HepG2 (cell line): ENCODE results near the gene ARHGAP26. TPM values are rescaled to one million over a fixed set of nuclear protein-coding genes. Genes with fewer than 3 reads are reported as not detected.

Source experiments
- ATAC-seq: fragments of 200-7000 bp; cut with Tn5 transposase; 3 replicates; pipeline ENCODE4 v1.9.1; 2020; ENCODE audit warnings: mild to moderate bottlenecking, moderate library complexity
- BruUV-seq: library from RNA; stranded (reverse); fragments of 400-500 nt; replicated peaks from 2 replicates; lab custom pipeline; 2021; lab: Mats Ljungman, UMichigan
- CTCF ChIA-PET: fragments of 300-600 bp; formaldehyde crosslinking; extraction: SDS; loops from one replicate; lab custom pipeline; 2021; ENCODE audit warnings: low total read pairs, inconsistent platforms, low intra/inter-chr PET ratio; lab: Yijun Ruan, JAX
- POLR2A ChIA-PET: fragments of 350-600 bp; sonication (Branson Sonifier 250); formaldehyde crosslinking; loops from one replicate; lab custom pipeline; 2020; ENCODE audit warnings: antibody characterized with exemption, inconsistent platforms; lab: Yijun Ruan, JAX
- DNase-seq: peaks from one replicate; pipeline ENCODE4 v3.0.0-alpha.2; 2015; ENCODE audit warnings: low spot score
- FAIRE-seq: peaks from 3 replicates; lab custom pipeline; 2011; peaks lifted over from hg19 to GRCh38; lab: Jason Lieb, UNC
- H2AFZ ChIP-seq: one replicate; pipeline ENCODE4 v1.6.1; 2011; ENCODE audit warnings: low read length, inconsistent platforms
- H3K27ac ChIP-seq: fragments of 300-600 bp; 3 replicates; pipeline ENCODE4 v1.8.0; 2011; ENCODE audit warnings: mixed run types, mild to moderate bottlenecking, mixed read lengths, low read length, inconsistent platforms; ENCODE audit not compliant: insufficient read depth; ENCODE audit errors: extremely low read length
- H3K27me3 ChIP-seq, 2 experiments: fragments of 200-600 bp in 1 of 2; 2 replicates in 1 of 2; 3 replicates in 1 of 2; pipeline versions ENCODE4 v1.6.0 to v1.8.0; 2011; ENCODE audit warnings: low read length in 2 of 2, mild to moderate bottlenecking in 2 of 2, moderate library complexity in 2 of 2, inconsistent platforms in 1 of 2; ENCODE audit not compliant: insufficient read depth in 2 of 2, control insufficient read depth in 1 of 2
- H3K36me3 ChIP-seq, 2 experiments: fragments of 200-600 bp in 1 of 2; replicated peaks in 1 of 2; 2 replicates in 1 of 2; 3 replicates in 1 of 2; pipeline versions ENCODE4 v1.5.1 to v1.8.0; 2011; ENCODE audit warnings: low read length in 2 of 2, inconsistent platforms in 1 of 2; ENCODE audit not compliant: insufficient read depth in 2 of 2, control insufficient read depth in 1 of 2
- H3K4me1 ChIP-seq: 2 replicates; pipeline ENCODE4 v1.5.1; 2012; ENCODE audit warnings: low read length, inconsistent platforms; ENCODE audit not compliant: insufficient read depth
- H3K4me2 ChIP-seq: 2 replicates; pipeline ENCODE4 v1.6.0; 2011; ENCODE audit warnings: low read depth, low read length, inconsistent platforms
- H3K4me3 ChIP-seq, 3 experiments: fragments of 200-600 bp in 1 of 3; sonication (generic), shearing (Covaris generic) in 1 of 3; replicated peaks in 1 of 3; 2 replicates each; pipeline ENCODE4 v1.5.1; 2011 to 2016; ENCODE audit warnings: low read length in 3 of 3, inconsistent platforms in 2 of 3, low read depth in 2 of 3, mild to moderate bottlenecking in 2 of 3, control low read depth in 1 of 3, mixed read lengths in 1 of 3; ENCODE audit not compliant: insufficient read depth in 1 of 3
- H3K79me2 ChIP-seq: one replicate; pipeline ENCODE4 v1.6.1; 2011; ENCODE audit warnings: low read length, inconsistent platforms; ENCODE audit not compliant: insufficient read depth
- H3K9ac ChIP-seq: 2 replicates; pipeline ENCODE4 v1.6.0; 2011; ENCODE audit warnings: mild to moderate bottlenecking, low read depth, low read length, inconsistent platforms; ENCODE audit not compliant: insufficient read depth
- H3K9me3 ChIP-seq: 2 replicates; pipeline ENCODE4 v1.5.1; 2012; ENCODE audit warnings: mild to moderate bottlenecking, low read length
- H4K20me1 ChIP-seq: 2 replicates; pipeline ENCODE4 v1.6.0; 2011; ENCODE audit warnings: inconsistent platforms, mild to moderate bottlenecking, low read length, moderate library complexity; ENCODE audit not compliant: insufficient read depth
- AGO1 ChIP-seq: fragments of 200-400 bp; formaldehyde crosslinking; IDR thresholded peaks from 2 replicates; pipeline ENCODE4 v1.6.1; 2017; ENCODE audit warnings: mild to moderate bottlenecking, low read depth, low read length, moderate library complexity; ENCODE audit not compliant: poor library complexity, severe bottlenecking
- CERS6 ChIP-seq: sonication (generic); formaldehyde crosslinking; IDR thresholded peaks from 2 replicates; pipeline ENCODE4 v1.5.0; 2020; ENCODE audit warnings: missing genetic modification reagents
- DNMT3B ChIP-seq: conservative IDR thresholded peaks from 2 replicates; pipeline ENCODE4 v1.6.1; 2016; ENCODE audit warnings: missing biosample characterization, control low read depth
- DR1 ChIP-seq: sonication (generic); formaldehyde crosslinking; IDR thresholded peaks from 2 replicates; pipeline ENCODE4 v1.8.0; 2021; ENCODE audit warnings: mild to moderate bottlenecking, missing genetic modification reagents, inconsistent platforms
- FOXK1 ChIP-seq: sonication (generic); formaldehyde crosslinking; IDR thresholded peaks from 2 replicates; pipeline ENCODE4 v1.4.0; 2020; ENCODE audit warnings: low read depth, missing genetic modification reagents, borderline replicate concordance
- IRF2 ChIP-seq: IDR thresholded peaks from 2 replicates; pipeline ENCODE4 v1.6.1; 2018; ENCODE audit warnings: missing genetic modification reagents, missing compliant biosample characterization
- MEF2D ChIP-seq: sonication (generic); formaldehyde crosslinking; IDR thresholded peaks from 2 replicates; pipeline ENCODE4 v1.5.1; 2020; ENCODE audit warnings: mild to moderate bottlenecking, missing genetic modification reagents
- SP140L ChIP-seq: sonication (generic); formaldehyde crosslinking; IDR thresholded peaks from 2 replicates; pipeline ENCODE4 v1.4.0; 2020; ENCODE audit warnings: missing genetic modification reagents, borderline replicate concordance
- ZBTB38 ChIP-seq: sonication (generic); formaldehyde crosslinking; IDR thresholded peaks from 2 replicates; pipeline ENCODE4 v1.5.1; 2020; ENCODE audit warnings: mild to moderate bottlenecking, missing genetic modification reagents
- WGBS: methylation state at CpG from one replicate; pipeline ENCODE4 v1.1.6; 2017; ENCODE audit warnings: low lambda C conversion rate; 5-methylcytosine and 5-hydroxymethylcytosine counted together
- in situ Hi-C: cut with HindIII; loops from 2 replicates; pipeline ENCODE4 v1.10.0; 2017; ENCODE audit warnings: low pct_unique_long_range_greater_than_20kb; ENCODE audit not compliant: extremely low pct_ligation_motif_present
- intact Hi-C: fragments of 100-400 bp; cut with micrococcal nuclease; formaldehyde crosslinking; loops from one replicate; pipeline ENCODE4 v1.10.0; 2022; ENCODE audit not compliant: unreplicated experiment
- polyA plus RNA-seq, 8 experiments: library from polyadenylated mRNA; depleted of rRNA in 3 of 8; stranded (reverse) in 7 of 8; unstranded in 1 of 8; fragments of >200 nt; fragmentation: Illumina TruSeq in 4 of 8; extraction: Trizol in 4 of 8; gene quantifications; 2 replicates each; pipeline versions ENCODE4 v1.2.1 to v1.2.3, GENCODE V29; 2011 to 2016; ENCODE audit warnings: low read depth in 4 of 8, missing spikeins in 1 of 8, mixed read lengths in 1 of 8; ENCODE audit not compliant: insufficient read depth in 1 of 8
- total RNA-seq, 5 experiments: library from RNA; depleted of rRNA; stranded (reverse); fragments of >200 nt; fragmentation: Illumina TruSeq; extraction: Trizol; gene quantifications; 2 replicates each; pipeline ENCODE4 v1.2.3, GENCODE V29; 2016; ENCODE audit warnings: low read depth in 1 of 5
- TF ChIP-seq, protein P1 (sequence below): sonication (generic); formaldehyde crosslinking; IDR thresholded peaks from 2 replicates; pipeline ENCODE4 v1.5.0; 2020; ENCODE audit warnings: mild to moderate bottlenecking, missing genetic modification reagents
- TF ChIP-seq, protein P2 (sequence below): sonication (generic); formaldehyde crosslinking; IDR thresholded peaks from 2 replicates; pipeline ENCODE4 v1.5.1; 2020; ENCODE audit warnings: missing genetic modification reagents, mild to moderate bottlenecking, borderline replicate concordance

ARHGAP26 gene
- total and polyA plus RNA-seq, 2 of the 13 experiments (the other 11 are each of a cell fraction or from before 2014, with no cell fraction given): 9.6 to 18.2 TPM

GRCh38 chr5:143275512-143276363, 505.6 kb downstream of the ARHGAP26 start:
- no peaks in the 10 kb centered on the region for H4K20me1 ChIP-seq
- FAIRE-seq: no peak
- no peaks in the 10 kb centered on the region for H3K79me2 ChIP-seq
- no peaks in the 10 kb centered on the region for H3K27me3 ChIP-seq
- no peaks in the 10 kb centered on the region; a peak in 1 of 5 replicates for H3K36me3 ChIP-seq
- BruUV-seq: no TSS peak
- ATAC-seq: no peak
- peaks cover 10% of the 10 kb centered on the region for H3K4me1 ChIP-seq
- H2AFZ ChIP-seq: no peak overlapping the region
- CTCF ChIA-PET: no interaction called here
- no peak overlapping the region for H3K9ac ChIP-seq
- no peaks in the 10 kb centered on the region for H3K9me3 ChIP-seq
- no peak for TF ChIP-seq DNMT3B (CRISPR knock-in tag)
- no peak for TF ChIP-seq DR1 (CRISPR knock-in tag)
- no peak for TF ChIP-seq SP140L
- TF ChIP-seq FOXK1 (CRISPR knock-in tag): no peak
- in situ Hi-C loops: no loop called here
- 95% methylated on average over 6 of the region's 6 CpGs for WGBS
- intact Hi-C loops: no loop called here
- no peak for DNase-seq
- H3K27ac ChIP-seq: no peak overlapping the region
- no peak overlapping the region for H3K4me3 ChIP-seq
- no peak overlapping the region for H3K4me2 ChIP-seq
- POLR2A ChIA-PET: no interaction called here

DNA sequence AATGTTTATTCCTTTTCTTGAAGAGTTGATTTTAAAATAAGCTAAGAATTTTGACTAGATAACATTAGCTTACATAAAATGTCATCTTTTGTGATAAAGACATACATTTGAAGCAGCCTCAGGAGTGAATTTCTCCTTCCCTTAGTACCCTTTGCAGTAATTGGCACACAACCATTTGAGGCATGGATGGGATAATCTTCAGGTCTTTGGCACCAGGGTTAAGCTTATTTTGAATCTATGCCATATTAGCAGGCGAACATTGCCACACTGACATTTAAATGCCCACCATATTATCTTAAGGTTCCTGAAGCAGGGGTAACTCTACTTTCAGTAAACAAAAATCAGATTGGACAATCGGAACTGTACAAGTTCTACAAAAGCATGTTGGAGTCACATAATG, 507.4 kb downstream of the ARHGAP26 start:
- Histone ChIP-seq H3K4me1 (peaks cover 10% of the 10 kb centered on the region), H3K79me2 (no peaks in the 10 kb centered on the region), H3K36me3 (peaks cover 0 to 8% of the 10 kb centered on the region in 2 experiments; a peak in 2 of 5 replicates), H2AFZ (no peak overlapping the region), H3K4me3 (no peak overlapping the region), H3K9ac (no peak overlapping the region), H3K9me3 (no peaks in the 10 kb centered on the region), H3K27ac (no peak overlapping the region), H3K27me3 (no peaks in the 10 kb centered on the region), H3K4me2 (no peak overlapping the region), H4K20me1 (no peaks in the 10 kb centered on the region)
- intact Hi-C loops: no loop called here
- BruUV-seq: no TSS peak
- in situ Hi-C loops: no loop called here
- FAIRE-seq: no peak
- ChIA-PET CTCF (no interaction called here), POLR2A (no interaction called here)
- DNase-seq: no peak
- WGBS: 96% methylated on average over 2 of the region's 2 CpGs
- no peak for ATAC-seq
- TF ChIP-seq, protein P1, sequence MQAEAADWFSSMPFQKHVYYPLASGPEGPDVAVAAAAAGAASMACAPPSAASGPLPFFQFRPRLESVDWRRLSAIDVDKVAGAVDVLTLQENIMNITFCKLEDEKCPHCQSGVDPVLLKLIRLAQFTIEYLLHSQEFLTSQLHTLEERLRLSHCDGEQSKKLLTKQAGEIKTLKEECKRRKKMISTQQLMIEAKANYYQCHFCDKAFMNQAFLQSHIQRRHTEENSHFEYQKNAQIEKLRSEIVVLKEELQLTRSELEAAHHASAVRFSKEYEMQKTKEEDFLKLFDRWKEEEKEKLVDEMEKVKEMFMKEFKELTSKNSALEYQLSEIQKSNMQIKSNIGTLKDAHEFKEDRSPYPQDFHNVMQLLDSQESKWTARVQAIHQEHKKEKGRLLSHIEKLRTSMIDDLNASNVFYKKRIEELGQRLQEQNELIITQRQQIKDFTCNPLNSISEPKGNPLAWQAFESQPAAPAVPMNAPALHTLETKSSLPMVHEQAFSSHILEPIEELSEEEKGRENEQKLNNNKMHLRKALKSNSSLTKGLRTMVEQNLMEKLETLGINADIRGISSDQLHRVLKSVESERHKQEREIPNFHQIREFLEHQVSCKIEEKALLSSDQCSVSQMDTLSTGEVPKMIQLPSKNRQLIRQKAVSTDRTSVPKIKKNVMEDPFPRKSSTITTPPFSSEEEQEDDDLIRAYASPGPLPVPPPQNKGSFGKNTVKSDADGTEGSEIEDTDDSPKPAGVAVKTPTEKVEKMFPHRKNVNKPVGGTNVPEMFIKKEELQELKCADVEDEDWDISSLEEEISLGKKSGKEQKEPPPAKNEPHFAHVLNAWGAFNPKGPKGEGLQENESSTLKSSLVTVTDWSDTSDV (CRISPR knock-in tag): no peak
- TF ChIP-seq CERS6 (CRISPR knock-in tag): no peak
- TF ChIP-seq ZBTB38 (CRISPR knock-in tag): no peak
- TF ChIP-seq, protein P2, sequence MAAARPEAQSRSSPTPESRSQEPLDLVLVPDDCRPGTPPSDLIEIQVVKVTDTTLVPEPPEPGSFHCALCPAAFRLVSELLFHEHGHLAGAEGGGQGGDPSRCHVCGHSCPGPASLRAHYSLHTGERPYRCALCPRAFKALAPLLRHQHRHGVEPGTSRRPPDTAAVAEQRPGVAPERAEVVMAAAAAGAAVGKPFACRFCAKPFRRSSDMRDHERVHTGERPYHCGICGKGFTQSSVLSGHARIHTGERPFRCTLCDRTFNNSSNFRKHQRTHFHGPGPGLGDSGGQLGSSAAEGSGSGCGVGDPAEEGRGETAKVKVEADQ (CRISPR knock-in tag): no peak
- no peak for TF ChIP-seq AGO1
- no peak for TF ChIP-seq IRF2
- no peak for TF ChIP-seq MEF2D
